Liver (tissue), 3 donors: ENCODE data around the gene MEG3.

Experiments used
- CTCF ChIP-seq: fragments of 150-350 bp; IDR thresholded peaks from 2 replicates; pipeline ENCODE4 v1.5.1; 2017; ENCODE audit warnings: improper control_type of control experiment, low read depth, low read length; ENCODE audit not compliant: missing input control
- FOXA1 ChIP-seq: IDR thresholded peaks from 2 replicates; pipeline ENCODE4 v1.6.1; 2016; ENCODE audit warnings: antibody characterized with exemption
- GABPA ChIP-seq, 2 donors: IDR thresholded peaks in 1 of 2; conservative IDR thresholded peaks in 1 of 2; 2 replicates each; pipeline ENCODE4 v1.6.1; 2016; ENCODE audit warnings: antibody characterized with exemption in 2 of 2, mild to moderate bottlenecking in 1 of 2, moderate library complexity in 1 of 2
- HNF4A ChIP-seq, 2 donors: conservative IDR thresholded peaks; 2 replicates each; pipeline ENCODE4 v1.6.1; 2016; ENCODE audit warnings: antibody characterized with exemption in 2 of 2, mild to moderate bottlenecking in 2 of 2
- RAD21 ChIP-seq, 2 donors: IDR thresholded peaks; 2 replicates each; pipeline ENCODE4 v1.6.1; 2016; ENCODE audit warnings: antibody characterized with exemption in 2 of 2, mild to moderate bottlenecking in 2 of 2
- RXRA ChIP-seq, 2 donors: IDR thresholded peaks; 2 replicates each; pipeline ENCODE4 v1.6.1; 2017 to 2018; ENCODE audit warnings: antibody characterized with exemption in 2 of 2, mild to moderate bottlenecking in 1 of 2
- SP1 ChIP-seq: IDR thresholded peaks from 2 replicates; pipeline ENCODE4 v1.6.1; 2018; ENCODE audit warnings: antibody characterized with exemption, mild to moderate bottlenecking
- TAF1 ChIP-seq: conservative IDR thresholded peaks from 2 replicates; pipeline ENCODE4 v1.6.1; 2016; ENCODE audit warnings: antibody characterized with exemption, mild to moderate bottlenecking
- YY1 ChIP-seq: IDR thresholded peaks from 2 replicates; pipeline ENCODE4 v1.6.1; 2016; ENCODE audit warnings: antibody characterized with exemption, mild to moderate bottlenecking
- ZBTB33 ChIP-seq: IDR thresholded peaks from 2 replicates; pipeline ENCODE4 v1.6.1; 2016; ENCODE audit warnings: antibody characterized with exemption
- TF ChIP-seq, protein P1 (sequence below): IDR thresholded peaks from 2 replicates; pipeline ENCODE4 v1.6.1; 2016; ENCODE audit warnings: antibody characterized with exemption
- TF ChIP-seq, protein P2 (sequence below): IDR thresholded peaks from 2 replicates; pipeline ENCODE4 v1.6.1; 2016; ENCODE audit warnings: antibody characterized with exemption, mild to moderate bottlenecking
- TF ChIP-seq, protein P3 (sequence below): IDR thresholded peaks from 2 replicates; pipeline ENCODE4 v1.6.1; 2016; ENCODE audit warnings: antibody characterized with exemption
- donor health status: healthy.
- donor health status: healthy.

GRCh38 chr14:100891501-100892445 lies 65.9 kb downstream of the MEG3 start:
- TF ChIP-seq SP1 (no peak), CTCF (no peak), TAF1 (no peak), YY1 (no peak), RXRA (IDR thresholded peaks at IDR 0.05) (no peak), RAD21 (IDR thresholded peaks at IDR 0.05) (no peak), ZBTB33 (no peak), HNF4A (conservative IDR thresholded peaks at IDR 0.05) (no peak), GABPA (IDR thresholded peaks at IDR 0.05 in 1 of 2, conservative IDR thresholded peaks at IDR 0.05 in 1 of 2) (no peak), FOXA1 (no peak)
- TF ChIP-seq, protein P1, sequence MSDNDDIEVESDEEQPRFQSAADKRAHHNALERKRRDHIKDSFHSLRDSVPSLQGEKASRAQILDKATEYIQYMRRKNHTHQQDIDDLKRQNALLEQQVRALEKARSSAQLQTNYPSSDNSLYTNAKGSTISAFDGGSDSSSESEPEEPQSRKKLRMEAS: no peak
- TF ChIP-seq, protein P2, sequence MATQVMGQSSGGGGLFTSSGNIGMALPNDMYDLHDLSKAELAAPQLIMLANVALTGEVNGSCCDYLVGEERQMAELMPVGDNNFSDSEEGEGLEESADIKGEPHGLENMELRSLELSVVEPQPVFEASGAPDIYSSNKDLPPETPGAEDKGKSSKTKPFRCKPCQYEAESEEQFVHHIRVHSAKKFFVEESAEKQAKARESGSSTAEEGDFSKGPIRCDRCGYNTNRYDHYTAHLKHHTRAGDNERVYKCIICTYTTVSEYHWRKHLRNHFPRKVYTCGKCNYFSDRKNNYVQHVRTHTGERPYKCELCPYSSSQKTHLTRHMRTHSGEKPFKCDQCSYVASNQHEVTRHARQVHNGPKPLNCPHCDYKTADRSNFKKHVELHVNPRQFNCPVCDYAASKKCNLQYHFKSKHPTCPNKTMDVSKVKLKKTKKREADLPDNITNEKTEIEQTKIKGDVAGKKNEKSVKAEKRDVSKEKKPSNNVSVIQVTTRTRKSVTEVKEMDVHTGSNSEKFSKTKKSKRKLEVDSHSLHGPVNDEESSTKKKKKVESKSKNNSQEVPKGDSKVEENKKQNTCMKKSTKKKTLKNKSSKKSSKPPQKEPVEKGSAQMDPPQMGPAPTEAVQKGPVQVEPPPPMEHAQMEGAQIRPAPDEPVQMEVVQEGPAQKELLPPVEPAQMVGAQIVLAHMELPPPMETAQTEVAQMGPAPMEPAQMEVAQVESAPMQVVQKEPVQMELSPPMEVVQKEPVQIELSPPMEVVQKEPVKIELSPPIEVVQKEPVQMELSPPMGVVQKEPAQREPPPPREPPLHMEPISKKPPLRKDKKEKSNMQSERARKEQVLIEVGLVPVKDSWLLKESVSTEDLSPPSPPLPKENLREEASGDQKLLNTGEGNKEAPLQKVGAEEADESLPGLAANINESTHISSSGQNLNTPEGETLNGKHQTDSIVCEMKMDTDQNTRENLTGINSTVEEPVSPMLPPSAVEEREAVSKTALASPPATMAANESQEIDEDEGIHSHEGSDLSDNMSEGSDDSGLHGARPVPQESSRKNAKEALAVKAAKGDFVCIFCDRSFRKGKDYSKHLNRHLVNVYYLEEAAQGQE: no peak
- TF ChIP-seq, protein P3, sequence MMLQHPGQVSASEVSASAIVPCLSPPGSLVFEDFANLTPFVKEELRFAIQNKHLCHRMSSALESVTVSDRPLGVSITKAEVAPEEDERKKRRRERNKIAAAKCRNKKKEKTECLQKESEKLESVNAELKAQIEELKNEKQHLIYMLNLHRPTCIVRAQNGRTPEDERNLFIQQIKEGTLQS: no peak
